HG03521 (cell line): ENCODE measurements around the gene C3orf80.
A peak's percentile ranks its signal among the peaks of the same experiment; 100 is the strongest.
"Not testable (repeated sequence)": the region's sequence is repeated elsewhere in the genome, so short reads cannot be mapped to it uniquely, and the experiment has no call there.

Experiments
- ATAC-seq: cut with Tn5 transposase; IDR thresholded peaks from one replicate; pipeline ENCODE4 v1.9.1; 2021; ENCODE audit warnings: mild to moderate bottlenecking, moderate library complexity; ENCODE audit not compliant: unreplicated experiment

The C3orf80 gene

DNA sequence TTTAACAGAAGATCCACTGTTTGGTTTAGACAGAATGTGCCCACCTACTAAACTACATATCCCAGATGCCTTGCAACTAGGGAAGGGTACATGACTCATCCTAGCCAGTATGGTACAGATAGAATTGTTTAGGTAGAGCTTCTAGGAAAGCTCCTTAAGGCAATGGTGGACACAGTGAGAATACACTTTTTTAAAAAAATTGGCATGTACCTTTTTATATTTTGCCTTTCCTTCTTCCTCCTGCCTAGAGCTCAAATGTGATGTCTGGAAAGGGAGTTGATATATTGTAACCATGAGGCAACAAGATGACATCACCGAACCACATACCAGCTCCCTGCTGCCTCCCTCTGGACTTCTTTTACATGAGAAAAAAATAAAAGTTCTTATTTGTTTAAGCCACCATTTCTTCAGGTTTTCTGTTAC lies 14.4 kb upstream of the C3orf80 start:
- ATAC-seq: no peak

DNA sequence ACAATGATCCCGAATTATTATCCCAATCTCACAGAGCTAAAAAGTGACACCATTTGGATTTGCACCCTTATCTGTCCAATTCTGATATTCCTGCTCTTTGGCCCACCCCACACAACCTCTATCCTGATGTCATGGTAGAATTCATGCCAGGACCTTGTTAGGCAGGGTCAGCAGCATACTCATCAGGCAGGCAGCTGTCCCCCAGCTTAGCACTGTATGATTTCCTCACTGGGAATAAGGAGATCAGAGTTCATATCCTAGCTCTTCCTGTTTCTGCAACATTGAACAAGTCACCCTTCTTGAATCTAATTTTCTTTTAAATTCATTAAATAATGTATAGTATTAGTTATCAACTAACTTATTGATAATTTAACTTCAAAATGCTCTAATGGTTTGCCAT lies 12.0 kb upstream of the C3orf80 start:
- no peak for ATAC-seq

DNA sequence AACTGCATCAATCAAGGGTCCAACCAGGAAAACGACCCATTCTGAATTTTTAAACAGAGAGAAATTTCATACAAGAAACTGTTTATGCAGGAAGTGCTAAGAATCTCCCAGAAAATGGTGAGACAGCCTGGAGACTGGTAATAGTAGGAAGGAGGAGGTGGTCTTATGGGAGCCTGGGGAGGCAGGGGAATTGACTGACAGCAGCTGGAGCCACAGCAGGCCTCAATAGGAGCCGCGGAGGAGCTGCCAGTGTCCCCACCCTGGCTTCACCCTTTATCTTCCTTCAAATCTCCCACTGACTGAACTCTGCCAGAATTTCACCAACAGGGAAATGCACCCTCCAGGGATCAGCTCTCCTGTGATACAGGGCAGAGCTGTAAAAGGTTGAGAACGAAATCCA lies 7.5 kb upstream of the C3orf80 start:
- no peak for ATAC-seq

DNA sequence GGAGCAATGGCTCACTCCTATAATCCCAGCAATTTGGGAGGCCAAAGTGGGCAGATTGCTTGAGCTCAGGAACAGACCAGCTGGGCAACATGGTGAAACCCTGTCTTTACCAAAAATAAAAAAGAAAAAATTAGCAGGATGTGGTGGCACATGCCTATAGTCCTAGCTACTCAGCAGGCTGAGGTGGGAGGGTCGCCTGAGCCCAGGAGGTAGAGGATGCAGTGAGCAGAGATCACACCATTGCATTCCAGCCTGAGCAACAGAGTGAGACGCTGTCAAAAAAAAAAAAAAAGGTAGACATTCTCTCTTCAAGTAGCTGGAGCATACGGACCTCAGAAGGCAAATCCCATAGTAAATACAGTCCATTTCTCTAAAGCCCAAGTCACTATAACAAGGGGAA lies 7.1 kb upstream of the C3orf80 start:
- no peak for ATAC-seq

DNA sequence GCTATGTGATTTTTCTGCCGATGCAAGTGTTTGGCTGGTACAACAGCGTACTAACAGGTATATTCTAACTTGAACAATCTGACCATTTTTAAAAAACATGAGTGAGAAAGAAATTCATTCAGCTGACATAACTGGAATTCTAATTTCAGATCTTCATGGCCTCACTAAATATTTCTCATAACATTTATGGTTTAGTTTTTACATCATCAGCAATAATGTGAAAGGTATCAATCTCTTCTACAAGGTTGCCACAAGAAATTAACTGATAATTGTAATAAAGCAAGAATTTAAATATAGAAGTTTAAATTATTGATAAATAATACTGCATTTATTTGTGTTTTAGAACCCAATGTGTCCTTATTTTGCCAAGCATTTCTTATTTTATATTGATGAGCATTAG lies 5.2 kb upstream of the C3orf80 start:
- ATAC-seq: no peak

DNA sequence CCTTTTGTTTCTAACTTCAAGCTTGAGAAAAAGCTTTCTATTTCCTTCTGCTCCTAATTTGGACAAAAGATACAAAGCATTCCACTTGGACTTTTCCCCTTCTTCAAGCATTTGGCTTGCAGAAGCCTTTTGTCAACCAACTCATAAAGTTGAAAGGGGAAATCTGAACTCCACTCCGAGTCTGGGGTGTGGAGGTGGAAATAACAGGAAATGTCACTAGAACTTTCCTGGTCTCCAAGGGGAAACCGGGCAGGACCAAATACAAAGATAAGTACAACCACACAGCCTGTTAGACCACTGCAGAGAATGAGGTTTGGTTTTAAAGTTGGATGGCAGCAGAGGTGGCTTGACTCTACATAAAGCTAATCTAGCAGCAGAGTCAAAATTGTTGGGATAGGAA lies 4.2 kb upstream of the C3orf80 start:
- ATAC-seq: no peak

DNA sequence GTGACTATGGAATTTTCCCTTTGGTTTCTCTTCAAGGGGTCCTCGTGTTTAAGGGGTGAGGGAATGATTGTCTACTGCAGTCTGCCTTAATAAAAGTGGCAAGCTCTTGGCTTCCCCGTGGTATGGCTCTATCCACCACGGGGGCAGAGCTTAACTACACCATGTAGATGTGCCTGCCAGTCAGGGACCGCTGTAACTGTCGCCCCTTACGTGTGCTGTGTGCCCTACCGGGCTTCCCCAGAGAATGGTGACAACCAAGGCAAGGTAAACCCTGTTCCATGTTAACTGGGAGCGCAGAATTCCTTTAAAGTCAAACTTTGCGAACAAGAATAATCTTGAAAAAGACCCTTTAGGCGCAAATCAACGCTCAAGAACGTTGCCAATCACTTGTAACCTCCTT lies 966 bp upstream of the C3orf80 start:
- ATAC-seq: no peak

DNA sequence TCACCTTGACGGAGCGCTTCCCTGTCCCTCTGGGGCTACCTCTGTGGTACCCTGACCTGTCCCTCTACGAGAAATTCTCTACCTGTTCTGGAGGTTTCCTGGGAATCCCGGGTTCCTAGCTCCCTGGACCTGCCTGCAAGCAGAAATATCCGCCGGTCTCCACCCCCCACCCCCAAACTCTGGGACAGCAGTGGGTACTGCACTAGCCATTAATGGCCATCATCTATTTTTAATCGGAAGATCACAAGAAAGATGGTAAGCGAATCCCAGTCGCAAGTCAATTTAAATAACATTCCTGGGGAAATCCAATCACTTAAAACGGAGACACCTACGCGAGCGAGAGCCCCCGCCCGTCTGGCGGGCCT lies 429 bp upstream of the C3orf80 start:
- no peak for ATAC-seq

DNA sequence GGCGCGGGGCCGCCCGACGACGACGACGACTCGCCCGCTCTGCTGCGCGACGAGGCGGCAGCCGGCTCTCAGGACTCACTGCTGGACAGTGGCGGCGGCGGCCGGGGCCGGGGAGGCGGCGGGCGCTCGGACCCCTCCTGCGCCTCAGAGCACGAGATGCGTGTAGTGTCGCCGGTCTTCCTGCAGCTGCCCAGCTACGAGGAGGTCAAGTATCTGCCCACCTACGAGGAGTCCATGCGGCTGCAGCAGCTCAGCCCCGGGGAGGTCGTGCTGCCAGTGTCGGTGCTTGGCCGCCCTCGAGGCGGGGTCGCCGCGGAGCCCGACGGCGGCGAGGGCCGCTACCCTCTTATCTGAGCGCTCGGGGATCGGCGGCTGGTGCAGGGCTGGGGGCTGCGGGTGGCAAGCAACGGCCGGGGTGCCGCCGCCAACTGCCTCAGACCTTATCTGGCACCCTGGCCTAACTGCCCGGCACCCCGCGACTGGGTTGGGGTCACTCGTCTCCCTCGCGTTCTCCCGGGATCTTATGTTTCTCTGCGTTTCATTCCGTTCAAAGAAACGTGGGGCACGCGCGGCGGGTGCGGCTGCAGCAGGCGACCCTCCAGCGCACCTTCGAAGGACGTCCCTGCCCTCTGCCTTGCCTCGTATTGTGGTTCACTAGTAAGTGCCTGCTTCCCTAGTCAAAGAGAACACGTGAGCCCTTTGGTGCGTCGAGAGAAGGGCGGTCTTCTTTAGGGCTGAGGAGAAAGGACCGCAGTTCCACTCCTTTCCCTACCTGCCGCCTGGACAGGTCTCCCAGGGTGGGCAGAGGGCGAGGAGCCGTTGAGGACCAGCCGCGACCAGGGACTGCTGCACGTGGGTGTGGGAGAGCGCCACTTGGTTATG lies 1.0 kb downstream of the C3orf80 start:
- peak; percentile 19 for ATAC-seq

DNA sequence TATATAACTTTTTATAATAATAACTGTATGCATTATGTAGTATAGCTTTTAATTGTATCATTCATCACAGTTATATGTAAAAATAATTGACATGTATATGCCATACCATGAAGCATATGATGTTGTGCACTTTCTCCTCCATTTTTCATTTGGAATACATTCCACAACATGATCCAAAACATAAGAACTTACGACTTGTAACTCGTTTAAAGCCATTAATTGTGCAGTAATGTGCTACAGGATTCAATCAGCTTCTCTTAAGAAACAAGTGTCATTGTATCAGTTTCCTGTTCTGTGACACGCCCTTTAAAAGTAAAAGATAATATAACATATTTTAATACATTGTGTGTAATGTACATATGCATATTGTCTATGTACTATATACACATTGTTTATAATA lies 2.2 kb downstream of the C3orf80 start:
- no peak for ATAC-seq

DNA sequence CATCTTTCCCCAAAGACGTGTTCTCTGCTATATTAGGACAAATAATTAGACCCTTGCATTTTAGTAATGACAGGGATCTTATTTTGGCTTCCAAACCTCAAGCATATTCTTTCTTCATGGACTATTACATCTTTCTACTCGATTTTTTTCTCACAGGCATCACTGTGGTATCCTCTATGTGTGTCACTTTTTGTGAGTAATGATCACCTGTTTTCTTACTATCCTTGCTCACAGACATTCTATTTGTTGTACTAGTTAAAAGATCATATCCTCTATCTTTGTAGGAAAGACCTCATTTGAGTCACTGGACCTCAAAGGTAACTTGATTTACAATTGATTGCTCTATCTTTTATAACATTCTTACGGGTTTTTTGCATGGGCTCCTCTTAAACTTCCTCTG lies 6.8 kb downstream of the C3orf80 start:
- ATAC-seq: no peak

DNA sequence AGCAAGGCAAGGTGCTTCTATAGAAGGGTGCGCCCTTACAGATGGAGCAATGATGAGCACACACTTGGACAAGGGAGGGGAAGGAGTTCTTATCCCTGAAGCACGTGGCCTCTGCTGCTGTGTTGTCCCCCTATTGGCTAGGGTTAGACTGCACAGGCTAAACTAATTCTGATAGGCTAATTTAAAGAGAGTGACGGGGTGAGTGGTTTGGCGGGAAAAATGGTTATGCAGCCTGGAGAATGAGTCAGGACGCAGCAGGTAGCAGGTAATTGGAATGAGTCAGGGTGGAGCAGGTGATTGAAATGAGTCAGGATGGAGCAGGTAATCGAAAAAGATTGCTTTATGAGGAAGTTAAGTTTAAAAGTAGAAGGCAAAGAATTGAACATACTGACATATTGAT lies 15.5 kb downstream of the C3orf80 start:
- not testable (repeated sequence) for ATAC-seq

DNA sequence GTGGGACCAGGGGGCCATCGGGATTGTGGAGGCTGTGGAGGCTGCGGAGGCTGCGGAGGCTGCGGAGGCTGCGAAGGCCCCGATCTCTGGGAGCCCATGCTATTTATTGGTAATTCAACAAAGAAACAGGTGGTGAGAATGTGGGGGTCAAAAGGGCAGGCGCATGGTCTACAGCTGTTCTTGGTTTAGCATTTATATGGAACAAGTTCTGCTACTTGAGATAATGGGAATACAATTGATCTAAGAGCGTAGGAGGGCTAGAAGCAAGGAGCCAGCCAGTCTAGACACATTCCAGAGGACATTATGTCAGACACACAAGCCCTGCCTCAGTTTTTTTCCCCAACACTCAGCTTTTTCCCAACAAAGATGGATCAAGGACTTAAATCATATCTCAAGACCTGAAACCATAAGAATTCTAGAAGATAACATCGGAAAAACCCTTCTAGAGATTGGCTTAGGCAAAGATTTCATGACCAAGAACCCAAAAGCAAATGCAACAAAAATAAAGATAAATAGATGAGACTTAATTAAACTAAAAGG lies 20.1 kb downstream of the C3orf80 start:
- no peak for ATAC-seq

DNA sequence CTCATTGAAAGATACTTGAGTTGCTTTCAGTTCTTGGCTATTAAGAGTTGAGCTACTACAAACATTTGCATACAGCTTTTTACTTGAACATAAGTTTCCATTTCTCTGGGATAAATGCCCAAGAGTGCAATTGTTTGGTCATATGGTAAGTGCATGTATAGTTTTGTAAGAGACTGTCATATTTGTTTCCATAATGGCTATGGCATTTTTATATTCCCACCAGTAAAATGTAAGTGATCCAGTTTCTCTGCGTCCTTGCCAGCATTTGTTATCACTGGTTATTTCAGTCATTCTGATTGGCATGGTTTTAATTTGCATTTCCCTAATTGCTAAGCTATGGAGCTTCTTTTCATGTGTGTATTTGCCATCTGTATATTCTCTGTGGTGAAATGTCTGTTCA lies 22.5 kb downstream of the C3orf80 start:
- ATAC-seq: no peak

DNA sequence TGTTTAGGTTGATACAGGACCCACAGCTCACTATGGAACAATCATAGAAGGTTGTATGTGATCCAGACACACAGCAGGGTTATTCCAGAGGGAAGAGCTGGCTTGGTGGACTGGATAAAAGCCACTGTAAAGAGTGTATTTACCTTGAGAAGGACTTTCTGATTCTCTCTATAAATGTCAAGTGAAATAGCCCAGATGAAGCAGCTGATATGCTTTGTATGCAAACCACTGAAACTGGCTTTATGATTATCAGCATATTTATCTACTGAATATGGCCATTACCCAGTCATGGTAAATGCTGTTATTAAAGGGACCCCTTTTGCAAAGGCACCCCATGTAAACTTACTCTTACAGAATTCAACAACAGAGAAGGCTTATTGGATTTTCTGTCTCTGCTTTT lies 28.1 kb downstream of the C3orf80 start:
- no peak for ATAC-seq

DNA sequence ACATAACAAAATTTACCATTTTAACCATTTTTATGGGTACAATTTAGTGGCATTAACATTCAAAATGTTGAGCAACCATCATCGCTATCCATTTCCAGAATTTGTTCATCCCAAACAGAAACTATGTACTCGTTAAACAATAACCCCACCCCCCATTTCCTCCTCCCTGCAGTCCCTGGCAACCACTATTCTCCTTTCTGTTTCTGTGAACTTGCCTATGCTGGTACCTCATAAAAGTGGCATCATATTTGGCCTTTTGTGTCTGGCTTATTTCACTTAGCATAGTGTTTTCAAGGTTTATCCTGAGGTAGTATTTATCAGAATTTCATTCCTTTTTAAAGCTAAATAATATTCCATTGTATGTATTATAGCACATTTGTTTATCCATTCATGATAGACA lies 32.4 kb downstream of the C3orf80 start:
- no peak for ATAC-seq

DNA sequence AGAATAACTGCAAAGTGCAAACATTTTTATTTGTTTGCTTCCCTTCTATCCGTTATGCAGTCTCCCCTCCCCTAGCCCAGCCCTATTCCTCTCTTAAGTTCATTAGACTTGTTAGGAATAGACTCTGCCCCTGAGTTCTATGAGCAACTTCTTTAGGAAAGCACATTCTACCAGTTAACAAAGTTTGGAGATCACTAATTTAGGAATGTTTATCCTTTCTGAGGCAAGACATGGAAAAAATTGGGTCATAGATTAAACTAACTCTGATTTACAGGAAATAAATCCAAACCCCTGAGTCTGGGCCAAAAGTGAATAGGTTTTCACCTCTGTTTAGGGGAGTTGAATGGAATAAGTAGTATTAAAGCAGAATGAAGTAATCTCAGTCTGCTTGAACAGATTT lies 34.4 kb downstream of the C3orf80 start:
- no peak for ATAC-seq

DNA sequence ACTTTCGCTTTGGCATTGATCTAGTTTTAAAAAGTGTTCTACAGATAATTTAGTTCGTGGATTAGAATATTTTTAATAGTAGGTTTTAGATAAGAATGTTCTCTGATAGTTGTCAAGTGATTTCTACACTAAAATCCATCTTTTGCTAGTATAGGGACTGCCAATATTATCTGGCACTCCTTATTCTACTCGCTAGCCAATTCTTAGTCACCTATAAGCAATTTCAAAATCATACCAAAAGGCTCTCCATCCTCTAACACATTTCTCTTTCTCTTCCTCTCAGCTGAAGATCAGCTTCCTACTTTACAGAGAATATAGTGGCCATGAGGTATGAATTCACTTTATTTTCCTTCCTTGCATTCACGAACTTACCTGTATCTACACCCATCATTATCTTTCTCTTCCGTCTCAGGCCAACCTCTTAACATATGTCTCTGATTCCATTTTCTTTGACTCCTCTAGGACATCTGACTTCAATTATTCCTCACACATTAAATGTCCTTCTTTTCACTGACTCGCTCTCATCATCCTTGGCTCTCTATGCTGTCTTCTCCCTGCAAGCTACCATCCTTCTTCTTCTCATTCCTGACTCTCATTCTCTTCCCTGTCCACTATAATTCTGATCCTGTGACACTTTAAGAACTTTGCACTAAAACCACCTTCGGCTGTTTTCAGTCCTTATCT lies 35.5 kb downstream of the C3orf80 start:
- no peak for ATAC-seq

DNA sequence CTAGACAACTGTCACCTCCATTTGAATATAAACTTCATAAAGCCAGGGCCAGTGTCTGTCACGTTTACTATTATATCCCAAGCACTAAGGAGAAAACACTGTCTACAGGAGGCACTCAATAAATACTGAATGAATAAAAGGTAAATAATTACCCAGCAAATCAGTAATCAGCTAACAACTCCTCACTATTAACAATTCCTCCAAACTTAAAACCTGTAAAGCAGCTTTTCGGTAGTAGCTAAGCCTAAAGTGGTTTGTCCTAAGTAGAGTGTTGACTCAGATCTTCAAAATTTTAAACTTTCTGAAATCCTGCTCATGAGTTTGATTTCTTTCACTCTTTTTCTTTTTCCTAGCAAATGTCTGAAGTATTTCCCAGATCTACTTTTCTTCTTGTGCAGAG lies 39.9 kb downstream of the C3orf80 start:
- ATAC-seq: no peak
